Neural cell (in vitro differentiated cells): Measurements from ENCODE around the gene SLC25A27.

ENCODE experiments used
- CTCF ChIP-seq: fragments of 450-650 bp; IDR thresholded peaks from 2 replicates; pipeline ENCODE4 v1.5.1; 2014; ENCODE audit warnings: antibody characterized with exemption, mild to moderate bottlenecking, moderate library complexity; ENCODE audit not compliant: poor library complexity, severe bottlenecking
- EP300 ChIP-seq: fragments of 450-650 bp; conservative IDR thresholded peaks from 2 replicates; pipeline ENCODE4 v1.6.1; 2014; ENCODE audit warnings: antibody characterized with exemption, mild to moderate bottlenecking, moderate library complexity; ENCODE audit not compliant: poor library complexity, severe bottlenecking
- EZH2 ChIP-seq: fragments of 200-600, 300-800 bp; shearing (Covaris generic), sonication (generic); IDR thresholded peaks from 2 replicates; pipeline ENCODE4 v1.6.1; 2014; ENCODE audit warnings: antibody characterized with exemption, low read length, borderline replicate concordance, mild to moderate bottlenecking; ENCODE audit not compliant: insufficient read depth, poor library complexity, severe bottlenecking
- MXI1 ChIP-seq: fragments of 450-650 bp; conservative IDR thresholded peaks from 2 replicates; pipeline ENCODE4 v1.6.1; 2014; ENCODE audit warnings: antibody characterized with exemption, mild to moderate bottlenecking; ENCODE audit not compliant: poor library complexity, severe bottlenecking
- POLR2AphosphoS5 ChIP-seq: IDR thresholded peaks from 2 replicates; pipeline ENCODE4 v1.6.1; 2012
- RAD21 ChIP-seq: fragments of 450-650 bp; conservative IDR thresholded peaks from 2 replicates; pipeline ENCODE4 v1.6.1; 2014; ENCODE audit warnings: antibody characterized with exemption, mild to moderate bottlenecking, moderate library complexity
- REST ChIP-seq: IDR thresholded peaks from 2 replicates; pipeline ENCODE4 v1.6.1; 2012; ENCODE audit warnings: borderline replicate concordance
- SMC3 ChIP-seq: fragments of 450-650 bp; conservative IDR thresholded peaks from 2 replicates; pipeline ENCODE4 v1.6.1; 2014; ENCODE audit warnings: antibody characterized with exemption, mild to moderate bottlenecking, moderate library complexity; ENCODE audit not compliant: poor library complexity
- TAF1 ChIP-seq: IDR thresholded peaks from 2 replicates; pipeline ENCODE4 v1.6.1; 2012; ENCODE audit warnings: low read depth

GRCh38 chr6:46706464-46706863 is 53.7 kb downstream of the SLC25A27 start:
- TF ChIP-seq CTCF: no peak
- TF ChIP-seq EZH2: no peak
- TF ChIP-seq MXI1: no peak
- no peak for TF ChIP-seq EP300
- TF ChIP-seq TAF1: no peak
- TF ChIP-seq REST: no peak
- TF ChIP-seq POLR2AphosphoS5: no peak
- no peak for TF ChIP-seq SMC3
- TF ChIP-seq RAD21: no peak
